ENCODE measurements around the gene CDV3.
A peak's percentile ranks its signal among the peaks of the same experiment; 100 is the strongest.

The CDV3 gene

DNA sequence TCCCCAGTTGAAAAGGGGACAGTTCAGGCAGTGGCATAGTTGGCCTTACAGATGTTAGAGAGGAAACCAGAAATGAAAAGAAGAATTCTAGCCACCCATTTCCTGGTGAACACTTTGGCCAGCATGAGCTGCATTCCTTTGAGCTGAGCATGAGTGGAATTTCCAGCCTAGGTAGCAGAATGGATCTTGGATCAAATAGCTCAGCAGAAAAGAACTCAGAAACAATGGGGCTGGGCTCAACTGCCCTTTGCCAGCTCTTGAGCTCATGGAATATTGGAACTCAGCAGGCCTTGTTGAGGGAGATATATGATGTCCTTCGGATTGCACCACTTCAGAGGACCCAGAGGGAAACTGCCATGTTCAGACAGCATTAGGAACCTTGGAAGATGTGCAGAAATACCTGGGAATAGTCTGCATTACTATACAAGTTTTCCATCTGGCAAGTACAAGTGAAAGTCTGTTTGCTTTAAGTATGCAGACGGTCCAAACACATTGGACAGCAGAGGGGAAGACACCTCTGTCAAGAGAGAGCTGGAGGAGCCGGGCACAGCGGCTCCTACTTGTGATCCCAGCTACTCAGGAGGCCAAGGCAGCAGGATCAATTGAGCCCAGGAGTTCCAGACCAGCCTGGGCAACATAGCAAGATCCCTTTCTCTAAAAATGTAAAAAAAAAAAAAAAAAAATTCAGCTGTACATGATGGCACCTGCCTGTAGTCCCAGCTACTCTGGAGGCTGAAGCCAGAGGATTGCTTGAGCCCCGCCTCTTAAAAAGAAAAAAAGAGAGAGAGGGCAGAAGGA lies 3.1 kb upstream of the CDV3 start:
- no peak for DNase-seq

DNA sequence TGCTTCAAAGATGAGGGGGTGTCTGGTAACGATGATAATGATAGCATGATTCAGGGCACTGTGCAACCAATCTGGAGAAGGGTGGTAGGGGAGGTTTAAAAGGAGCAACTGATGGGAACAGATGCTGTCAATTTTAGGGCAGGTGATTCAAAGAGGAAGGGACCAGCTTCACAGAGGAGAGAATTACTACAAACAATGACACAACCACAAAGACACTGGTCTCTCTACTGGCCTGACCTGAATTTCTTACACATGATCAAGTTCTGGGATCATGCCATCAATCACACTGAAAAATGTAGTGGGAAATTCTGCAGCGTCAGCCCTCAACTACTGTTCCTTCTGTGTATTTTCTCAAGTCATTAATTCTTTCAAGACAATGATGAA lies 2.6 kb upstream of the CDV3 start:
- no peak for DNase-seq

DNA sequence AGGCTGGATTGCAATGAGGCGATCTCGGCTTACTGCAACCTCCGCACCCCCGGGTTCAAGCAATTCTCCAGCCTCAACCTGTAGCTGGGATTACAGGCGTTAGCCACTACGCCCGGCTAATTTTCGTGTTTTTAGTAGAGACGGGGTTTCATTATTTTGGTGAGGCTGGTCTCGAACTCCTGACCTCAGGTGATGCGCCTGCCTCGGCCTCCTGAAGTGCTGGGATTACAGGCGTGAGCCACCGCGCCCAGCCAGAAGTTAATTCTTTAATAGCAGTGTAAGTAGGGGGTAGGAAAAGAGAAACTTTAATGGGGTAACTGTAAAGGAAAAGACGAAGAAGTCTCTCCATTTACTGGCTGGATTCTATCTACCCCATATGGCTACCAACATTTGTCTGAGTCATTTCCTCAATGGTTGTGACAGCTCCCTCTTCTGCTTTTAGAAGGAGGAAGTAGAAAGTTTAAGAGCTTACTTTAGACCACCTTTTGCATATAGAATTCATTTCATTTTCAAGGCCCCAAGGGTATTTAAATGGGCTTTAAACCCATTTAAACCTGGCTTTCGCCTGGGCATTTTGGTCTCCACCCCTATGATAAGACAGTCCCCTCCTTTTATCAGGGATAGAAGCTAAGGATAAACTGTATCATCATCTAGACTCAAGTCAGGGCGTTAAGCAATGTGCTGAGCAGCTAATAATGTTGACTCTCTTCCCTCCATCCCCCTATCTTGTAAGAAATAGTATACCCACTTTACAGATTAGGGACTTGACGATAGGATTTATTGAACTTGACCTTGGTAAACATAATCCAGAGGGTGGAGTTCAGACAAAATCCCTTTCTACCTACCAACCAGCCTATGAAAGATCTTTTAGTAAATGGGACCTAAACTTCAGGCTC lies 1.1 kb upstream of the CDV3 start:
- DNase-seq = no peak

DNA sequence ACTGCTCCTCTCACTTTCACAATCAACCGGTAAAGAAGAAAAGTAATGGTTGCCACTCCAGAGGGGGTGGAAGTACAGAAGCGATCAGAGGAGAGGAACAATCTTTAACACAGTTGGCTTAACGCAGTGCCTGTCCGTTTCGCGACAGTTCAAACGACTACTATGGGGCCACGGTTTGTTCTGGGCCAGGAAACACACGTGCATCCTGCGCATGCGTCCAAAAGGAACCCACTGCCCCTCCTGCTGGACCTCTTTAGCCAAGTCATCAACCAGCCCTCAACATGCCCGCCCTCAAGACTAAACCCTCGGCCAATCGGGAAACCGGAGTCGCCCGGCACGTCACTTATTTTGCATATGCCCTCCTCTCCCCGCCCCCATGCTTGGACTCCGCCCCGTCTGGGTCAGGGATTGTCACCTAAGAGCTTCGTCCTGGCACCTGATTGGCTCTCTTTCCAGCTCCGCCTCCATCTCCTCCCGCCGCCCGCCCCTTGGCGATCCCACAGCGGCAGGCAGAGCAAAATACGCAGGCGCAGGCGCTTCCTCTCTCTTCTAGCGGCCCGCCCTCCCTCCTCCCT lies 345 bp upstream of the CDV3 start:
- peak; percentile 100 for DNase-seq

DNA sequence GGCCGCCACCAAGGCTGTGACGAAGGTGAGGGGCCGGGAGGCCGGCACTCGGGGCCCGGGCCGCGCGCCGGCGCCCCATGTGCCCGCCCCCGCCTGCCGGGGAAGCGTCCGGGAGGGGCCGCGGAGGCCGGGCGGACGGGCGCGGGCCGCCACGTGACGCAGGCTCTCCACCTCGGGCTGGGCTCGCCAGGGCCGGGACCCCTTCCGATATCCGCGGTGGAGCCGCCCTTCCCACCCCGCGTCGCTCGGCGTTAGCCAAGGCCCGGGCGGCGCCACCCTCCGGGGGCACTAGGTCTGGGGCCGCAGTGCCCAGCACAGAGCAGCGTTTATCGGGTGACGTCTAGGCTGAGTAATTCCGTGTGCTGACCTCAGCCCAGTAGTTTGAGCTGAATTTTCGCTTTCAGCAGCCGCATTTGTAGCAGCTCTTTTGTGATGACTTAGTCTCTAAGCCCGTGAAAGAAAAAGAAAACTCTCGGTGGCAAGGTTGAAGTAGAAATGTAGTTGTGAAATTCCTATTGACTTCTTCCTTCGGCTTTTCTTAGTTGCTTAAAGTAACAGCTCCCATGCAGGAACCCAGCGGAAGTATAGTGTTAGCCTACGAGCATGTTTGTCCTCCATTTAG lies 885 bp downstream of the CDV3 start:
- peak; percentile 57 for DNase-seq

DNA sequence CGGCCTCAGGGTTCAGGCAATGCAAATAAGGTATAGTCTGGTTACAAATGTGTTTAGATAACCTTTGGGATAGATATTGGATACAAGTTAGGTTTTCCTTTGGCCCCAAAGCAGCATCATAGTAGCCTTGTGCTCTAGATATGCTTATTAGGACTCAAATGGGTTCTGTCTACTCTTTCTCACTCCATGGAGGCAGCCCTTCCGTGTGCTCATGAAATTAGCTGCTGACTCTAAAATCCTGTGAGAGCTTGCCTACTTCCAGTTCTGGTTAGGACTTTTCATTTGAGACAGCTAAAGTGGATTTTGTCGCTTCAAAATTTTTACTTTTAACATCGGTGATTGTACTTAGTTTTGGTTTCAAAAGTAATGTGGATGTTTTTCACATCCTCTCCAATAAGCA lies 1.6 kb downstream of the CDV3 start:
- DNase-seq = no peak

DNA sequence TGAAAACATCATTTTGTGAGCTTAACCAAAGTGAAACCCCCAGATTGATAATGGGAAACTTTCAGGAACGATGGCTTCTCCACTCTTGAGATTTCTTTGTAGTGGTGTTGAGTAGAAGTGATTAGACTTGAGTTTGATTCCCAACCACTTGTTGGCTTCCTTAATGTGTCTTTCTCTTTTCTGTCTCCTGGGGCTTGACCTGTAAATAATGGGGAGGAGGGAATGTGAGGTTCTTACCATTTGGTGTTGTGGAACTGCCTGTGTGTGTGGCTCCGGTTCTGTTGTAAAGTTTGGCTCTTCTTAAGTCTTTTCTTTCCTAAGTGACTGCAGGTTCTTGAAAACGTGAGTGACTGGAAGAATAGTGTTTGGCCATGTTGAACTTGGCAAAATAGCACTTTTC lies 2.7 kb downstream of the CDV3 start:
- DNase-seq = no peak

DNA sequence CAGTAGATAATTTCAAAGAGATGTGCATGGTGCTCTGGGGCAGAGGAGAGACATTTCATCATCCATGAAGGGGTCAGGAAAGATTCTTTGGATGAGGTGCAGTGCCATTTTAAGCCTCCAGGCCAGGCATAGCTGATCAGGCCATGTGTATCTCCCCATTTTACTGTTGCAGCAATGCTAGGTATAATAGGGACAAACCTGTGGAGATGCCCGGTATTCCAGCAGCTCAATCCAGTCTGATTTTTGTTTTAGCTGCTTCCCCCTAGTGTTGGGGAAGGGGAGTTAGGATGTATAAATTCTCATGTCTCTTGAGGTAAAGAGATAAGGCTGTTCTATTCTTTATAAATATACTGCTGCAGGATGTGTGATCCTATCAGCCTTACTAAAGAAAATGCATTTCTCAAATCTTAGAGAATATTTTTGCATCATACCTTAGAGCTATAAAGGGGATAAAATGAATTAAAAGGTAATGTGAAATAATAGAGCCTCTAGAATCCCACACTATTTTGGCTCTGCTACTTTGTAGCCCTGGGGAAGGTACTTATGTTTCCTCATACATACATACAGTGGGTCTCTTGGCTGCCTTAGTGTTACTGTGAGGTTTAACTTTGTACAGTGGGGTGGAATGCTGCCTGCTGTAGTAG lies 5.2 kb downstream of the CDV3 start:
- DNase-seq = no peak

DNA sequence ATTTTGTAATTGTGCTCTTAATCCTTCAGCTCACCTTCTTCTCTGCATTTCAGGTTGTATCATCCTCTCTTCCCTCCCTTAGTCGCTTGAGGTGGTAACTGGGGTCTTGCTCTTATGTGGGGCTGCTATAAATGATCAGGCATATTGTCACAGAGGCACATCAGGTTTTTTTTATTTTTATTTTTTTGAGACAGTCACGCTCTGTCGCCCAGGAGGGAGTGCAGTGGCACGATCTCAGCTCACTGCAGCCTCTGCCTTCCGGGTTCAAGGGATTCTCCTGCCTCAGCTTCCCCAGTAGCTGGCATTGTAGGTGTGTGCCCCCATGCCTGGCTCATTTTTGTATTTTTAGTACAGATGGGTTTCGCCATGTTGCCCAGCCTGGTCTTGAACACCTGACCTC lies 9.9 kb downstream of the CDV3 start:
- no peak for DNase-seq

DNA sequence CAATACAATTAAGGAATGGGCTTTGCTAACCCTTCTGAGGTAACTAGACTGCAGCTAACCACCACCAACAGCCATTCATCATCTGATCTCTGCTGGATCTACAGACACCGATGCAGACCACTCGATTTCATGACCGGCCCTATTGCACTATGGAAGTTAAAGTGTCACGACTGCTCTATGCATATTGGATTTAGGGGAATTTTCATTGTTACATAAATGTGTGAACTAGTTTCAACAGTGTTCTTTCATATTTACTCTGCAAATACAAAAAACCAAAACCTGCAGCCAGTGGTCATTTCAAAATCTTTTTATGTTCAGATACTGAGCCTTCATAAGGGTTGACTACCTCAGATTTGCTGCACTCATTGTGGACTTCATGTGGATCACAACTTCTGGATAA lies 14.5 kb downstream of the CDV3 start:
- DNase-seq = no peak

DNA sequence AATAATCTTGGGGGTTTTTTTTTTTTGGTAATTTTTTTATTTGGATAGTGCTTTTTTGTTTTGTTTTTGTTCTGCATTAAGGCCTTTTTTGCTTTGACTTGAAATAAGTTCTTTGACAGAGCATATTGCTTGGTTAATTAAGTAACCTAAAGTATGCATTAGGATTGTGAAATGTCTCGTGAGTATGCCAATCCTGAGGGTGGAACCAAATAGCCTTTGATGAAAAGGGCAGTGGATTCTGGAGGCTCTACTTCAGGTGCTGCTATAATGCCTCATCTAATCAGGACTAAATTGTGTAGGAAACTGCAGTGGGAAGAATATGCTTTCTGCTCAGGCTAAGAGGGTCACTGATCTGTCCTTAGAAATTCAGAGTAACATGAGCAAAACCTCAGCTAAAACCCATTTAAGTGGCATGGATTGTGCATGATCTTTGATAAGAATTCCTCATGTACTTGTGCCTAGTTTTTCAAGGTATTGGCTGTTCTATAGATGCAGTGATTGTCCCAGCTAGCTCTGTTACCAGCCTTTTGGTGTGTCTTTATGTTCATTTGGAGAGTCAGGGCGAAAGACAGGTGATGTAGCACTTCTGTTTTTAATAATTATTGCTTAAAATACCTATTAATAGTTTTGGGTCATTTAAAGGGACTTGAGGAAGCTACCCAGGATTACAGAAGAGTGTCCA lies 15.4 kb downstream of the CDV3 start:
- no peak for DNase-seq

DNA sequence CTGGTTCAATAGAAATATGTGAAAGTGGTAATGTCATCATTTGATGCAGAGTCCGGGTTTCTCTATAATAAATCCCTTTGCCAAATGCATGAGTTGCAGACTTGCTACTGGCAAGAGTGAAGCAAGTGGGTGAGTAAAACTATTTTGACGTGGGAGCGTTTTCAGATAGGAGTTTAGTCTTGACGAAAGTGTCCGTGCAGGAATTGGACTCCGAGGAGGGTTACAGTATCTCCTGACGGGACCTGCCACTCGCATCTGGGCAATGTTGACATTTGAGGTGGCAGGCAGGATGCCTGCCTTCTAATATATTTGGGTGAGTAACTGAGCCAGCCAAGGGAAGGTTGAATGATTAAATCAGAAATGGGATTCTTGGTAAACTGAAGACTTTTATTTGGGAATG lies 16.0 kb downstream of the CDV3 start:
- DNase-seq = no peak

DNA sequence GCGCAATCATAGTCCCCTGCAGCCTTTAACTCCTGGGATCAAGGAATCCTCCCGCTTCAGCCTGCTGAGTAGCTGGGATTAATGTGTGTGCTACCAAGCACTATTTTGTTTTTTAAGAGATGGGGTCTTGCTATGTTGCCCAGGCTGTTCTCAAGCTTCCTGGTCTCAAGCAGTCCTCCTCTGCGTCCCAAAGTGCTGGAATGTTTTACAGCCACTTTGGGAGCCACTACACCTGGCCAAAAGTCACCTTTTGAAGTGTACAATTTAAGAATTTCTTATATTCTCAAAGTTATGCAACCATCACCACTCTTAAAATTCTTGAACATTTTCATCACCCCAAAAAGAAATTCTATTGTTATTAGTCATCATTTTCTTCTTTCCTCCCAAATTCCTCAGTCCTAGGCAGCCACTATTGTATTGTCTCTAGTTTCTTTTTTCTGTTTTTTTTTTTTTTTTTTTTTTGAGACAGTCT lies 17.8 kb downstream of the CDV3 start:
- DNase-seq = no peak

DNA sequence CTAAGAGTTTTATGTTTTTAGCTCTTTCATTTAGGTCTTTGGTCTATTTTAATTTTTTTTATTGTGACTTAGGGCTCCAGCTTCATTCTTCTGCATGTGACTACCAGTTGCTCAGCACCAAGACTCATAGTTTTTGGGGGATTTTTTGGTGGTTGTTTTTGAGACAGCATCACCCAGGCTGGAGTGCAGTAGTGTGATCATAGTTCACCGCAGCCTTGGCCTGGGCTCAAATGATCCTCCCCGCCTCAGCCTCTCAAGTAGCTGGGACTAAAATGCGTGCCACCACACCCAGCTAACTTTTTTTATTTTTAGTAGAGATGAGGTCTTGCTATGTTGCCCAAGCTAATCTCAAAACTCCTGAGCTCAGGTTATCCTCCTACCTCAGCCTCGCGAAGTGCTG lies 19.4 kb downstream of the CDV3 start:
- DNase-seq = no peak

DNA sequence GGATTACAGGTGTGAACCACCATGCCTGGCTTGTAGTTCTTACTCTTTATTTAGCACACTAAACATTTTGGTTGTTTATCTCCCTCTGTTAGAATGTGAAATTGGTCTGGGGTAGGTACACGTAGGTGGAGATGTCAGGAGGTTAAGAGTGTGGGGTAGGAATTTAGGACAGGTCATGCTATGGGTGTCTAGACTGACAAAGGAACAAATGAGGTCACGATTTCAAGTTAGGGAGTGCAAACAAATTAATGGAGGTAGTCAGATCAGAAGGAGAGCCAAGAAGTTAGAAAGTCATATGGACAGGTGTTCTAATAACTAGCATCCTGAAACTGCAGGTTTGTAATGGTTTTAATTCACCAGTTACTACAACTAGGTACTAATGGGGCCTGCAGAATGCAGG lies 19.8 kb downstream of the CDV3 start:
- no peak for DNase-seq

DNA sequence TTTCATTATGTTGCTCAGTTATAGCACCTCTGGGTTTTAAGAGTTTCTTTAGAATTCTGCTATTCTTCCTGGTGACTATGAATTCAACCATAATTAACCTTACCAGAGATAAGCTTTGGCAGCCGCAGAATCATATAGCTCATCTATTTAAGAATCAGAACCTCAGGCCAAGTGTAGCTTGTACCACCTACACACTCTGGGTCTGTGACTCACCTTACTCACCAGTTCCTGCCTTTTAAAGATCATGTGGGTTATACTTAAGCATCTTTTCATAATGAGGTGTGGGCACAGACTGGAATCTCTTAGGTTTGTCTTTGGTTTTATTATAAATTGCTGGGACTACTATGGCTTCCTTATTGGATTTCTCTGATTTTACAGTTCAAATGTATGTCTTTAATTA lies 21.9 kb downstream of the CDV3 start:
- DNase-seq = no peak

DNA sequence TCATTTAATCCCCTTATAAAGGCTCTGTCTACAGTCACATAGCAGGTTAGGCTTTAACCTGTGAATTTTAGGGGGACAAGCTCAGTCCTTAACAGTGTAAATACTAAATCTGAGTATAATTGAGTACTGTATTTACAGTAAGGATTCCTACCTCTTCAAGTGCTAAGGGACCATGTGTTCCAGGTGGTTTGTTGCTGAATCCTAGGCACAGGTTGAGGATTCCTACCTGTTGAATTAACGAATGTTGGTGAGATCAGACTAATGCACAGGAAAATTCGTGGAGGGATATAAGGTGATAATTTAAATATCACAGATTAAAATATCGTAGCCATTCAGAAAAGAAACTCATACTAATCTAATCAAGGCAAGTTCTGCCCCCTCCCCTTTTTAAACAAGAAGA lies 24.9 kb downstream of the CDV3 start:
- no peak for DNase-seq

DNA sequence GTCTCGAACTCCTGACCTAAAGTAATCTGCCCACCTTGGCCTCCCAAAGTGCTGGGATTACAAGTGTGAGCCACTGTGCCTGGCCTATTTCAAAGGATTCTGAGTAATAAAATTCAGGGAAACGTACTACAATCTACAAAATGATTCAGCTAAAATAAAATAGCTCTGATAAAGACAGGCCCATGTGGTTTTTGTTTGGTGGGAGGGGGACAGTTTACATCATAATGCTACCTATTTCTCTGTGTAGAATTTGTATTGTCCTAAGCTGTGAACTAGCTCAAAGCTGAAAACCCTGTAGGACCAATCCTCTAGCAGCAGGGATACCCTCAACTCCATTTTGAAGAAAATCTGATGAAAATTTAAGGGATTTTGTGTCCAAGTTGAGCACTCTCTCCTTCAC lies 25.8 kb downstream of the CDV3 start:
- DNase-seq = no peak

DNA sequence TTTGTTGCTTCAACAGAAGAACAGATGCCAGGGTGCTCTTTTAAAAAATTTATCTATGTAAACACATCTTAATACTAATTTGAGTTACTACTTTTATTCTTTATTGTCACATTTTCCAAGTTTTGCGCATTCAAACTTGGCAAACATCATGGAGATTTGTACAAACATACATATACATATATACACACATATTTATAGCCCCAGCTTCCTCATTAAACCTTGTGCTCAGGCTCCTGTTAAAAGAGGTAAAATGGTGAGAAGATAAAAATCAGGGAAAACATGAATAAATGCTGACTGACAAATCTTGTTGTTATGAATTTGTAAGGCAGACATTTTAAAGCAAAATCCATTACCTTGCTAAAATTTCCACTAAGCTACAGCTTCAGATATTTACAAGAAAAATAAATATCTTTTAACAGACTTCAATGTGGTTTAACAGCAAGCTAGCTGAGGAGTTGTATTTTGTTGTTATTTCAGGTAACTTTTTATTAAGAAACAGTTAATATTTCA lies 27.1 kb downstream of the CDV3 start:
- DNase-seq = no peak

DNA sequence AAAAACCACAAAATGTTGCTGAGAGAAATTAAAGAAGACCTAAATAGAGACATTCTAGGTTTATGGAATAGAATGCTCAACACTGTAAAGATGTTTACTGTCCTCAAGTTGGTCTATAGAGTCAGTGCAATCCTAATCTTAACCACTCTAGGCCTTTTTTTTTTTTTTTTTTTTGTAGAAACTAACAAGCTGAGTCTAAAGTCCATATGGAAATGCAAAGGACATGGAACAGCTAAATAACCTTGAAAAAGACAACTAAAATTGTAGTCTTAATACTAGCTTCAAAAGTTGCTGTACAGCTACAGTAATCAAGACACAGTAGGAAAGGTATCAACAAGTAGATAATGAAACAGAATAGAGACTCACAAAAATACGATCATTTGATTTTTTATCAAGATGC lies 32.9 kb downstream of the CDV3 start:
- no peak for DNase-seq

DNA sequence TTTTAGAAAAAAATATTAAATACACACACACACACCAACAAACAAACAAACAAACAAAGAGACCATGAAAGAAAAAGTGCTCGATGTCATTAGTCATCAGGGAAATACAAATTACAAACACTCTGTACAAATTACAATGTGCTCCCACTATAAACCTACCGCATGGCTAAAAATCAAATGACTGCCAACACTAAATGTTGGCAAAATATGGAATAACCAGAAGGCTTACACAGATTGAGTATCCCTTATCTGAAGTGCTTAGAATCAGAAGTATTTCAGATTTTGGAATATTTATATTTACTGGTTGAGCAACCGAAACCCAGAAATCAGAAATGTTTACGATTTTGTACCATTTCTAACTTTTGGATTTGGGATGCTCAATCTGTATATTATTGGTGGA lies 33.4 kb downstream of the CDV3 start:
- DNase-seq = no peak

DNA sequence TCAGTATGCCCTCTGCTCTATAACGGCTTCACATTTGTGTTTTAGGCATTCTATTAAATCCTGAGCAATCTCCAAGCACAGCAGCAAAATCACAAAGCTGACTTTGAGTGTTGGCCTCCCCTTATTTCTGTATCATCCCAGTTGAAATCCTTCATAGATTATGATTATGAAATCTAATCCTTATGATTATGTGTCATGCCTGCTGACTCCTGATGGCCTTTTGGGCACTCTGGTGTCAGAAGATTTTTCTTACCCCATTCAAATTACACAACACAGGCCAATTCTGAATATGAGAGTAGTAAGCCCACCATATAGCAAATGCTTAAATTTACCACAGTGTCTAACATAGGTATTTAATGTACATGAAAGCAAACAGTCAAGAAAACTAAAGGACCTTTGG lies 34.3 kb downstream of the CDV3 start:
- no peak for DNase-seq
